KOPT-K1 (cell line): Measurements from ENCODE around the gene ARL11.
A peak's percentile ranks its signal among the peaks of the same experiment; 100 is the strongest.
"Not testable (repeated sequence)": the region's sequence is repeated elsewhere in the genome, so short reads cannot be mapped to it uniquely, and the experiment has no call there.

Source experiments
- H3K27ac ChIP-seq: fragments of 200-600 bp; sonication (generic); 2 replicates; pipeline ENCODE4 v1.5.1; 2016; ENCODE audit warnings: antibody characterized with exemption, mild to moderate bottlenecking, low read depth, low read length; ENCODE audit not compliant: poor library complexity, severe bottlenecking
- H3K36me3 ChIP-seq: fragments of 200-600 bp; sonication (generic); 2 replicates; pipeline ENCODE4 v1.5.1; 2017; ENCODE audit warnings: antibody characterized with exemption, mild to moderate bottlenecking, low read length, moderate library complexity; ENCODE audit not compliant: insufficient read depth
- H3K9me3 ChIP-seq: fragments of 200-600 bp; sonication (generic); 2 replicates; pipeline ENCODE4 v1.5.1; 2017; ENCODE audit warnings: antibody characterized with exemption, low read length, mild to moderate bottlenecking; ENCODE audit not compliant: insufficient read depth, poor library complexity, severe bottlenecking

ARL11 gene

GRCh38 chr13:49604570-49604969 is 23.7 kb upstream of the ARL11 start:
- Histone ChIP-seq H3K27ac (no peak overlapping the region), H3K36me3 (no peaks in the 10 kb centered on the region), H3K9me3 (no peaks in the 10 kb centered on the region)

GRCh38 chr13:49606747-49607648 is 21.3 kb upstream of the ARL11 start:
- no peaks in the 10 kb centered on the region for H3K36me3 ChIP-seq
- peaks cover 4% of the 10 kb centered on the region for H3K9me3 ChIP-seq
- peak overlapping the region; percentile 23 for H3K27ac ChIP-seq

GRCh38 chr13:49607761-49608160 is 20.5 kb upstream of the ARL11 start:
- H3K36me3 ChIP-seq = no peaks in the 10 kb centered on the region
- H3K27ac ChIP-seq = no peak overlapping the region
- peaks cover 8% of the 10 kb centered on the region for H3K9me3 ChIP-seq

GRCh38 chr13:49608651-49609331 is 19.5 kb upstream of the ARL11 start:
- Histone ChIP-seq H3K27ac (no peak overlapping the region), H3K9me3 (peaks cover 8% of the 10 kb centered on the region), H3K36me3 (no peaks in the 10 kb centered on the region)

GRCh38 chr13:49610176-49610575 is 18.1 kb upstream of the ARL11 start:
- Histone ChIP-seq H3K36me3 (no peaks in the 10 kb centered on the region), H3K9me3 (peaks cover 8% of the 10 kb centered on the region), H3K27ac (no peak overlapping the region)

GRCh38 chr13:49612042-49612441 is 16.3 kb upstream of the ARL11 start:
- H3K36me3 ChIP-seq, H3K9me3 ChIP-seq, H3K27ac ChIP-seq: not testable (repeated sequence)

- Histone ChIP-seq H3K36me3 (no peaks in the 10 kb centered on the region), H3K9me3 (peaks cover 8% of the 10 kb centered on the region), H3K27ac (no peak overlapping the region)
These were observed 12.3 kb upstream of the ARL11 start for GRCh38 chr13:49615836-49616675.

GRCh38 chr13:49616676-49617065 is 11.6 kb upstream of the ARL11 start:
- H3K9me3 ChIP-seq = peaks cover 8% of the 10 kb centered on the region
- H3K36me3 ChIP-seq = no peaks in the 10 kb centered on the region
- no peak overlapping the region for H3K27ac ChIP-seq

GRCh38 chr13:49620170-49620621 is 8.1 kb upstream of the ARL11 start:
- peak overlapping the region; percentile 76 for H3K27ac ChIP-seq
- no peaks in the 10 kb centered on the region for H3K36me3 ChIP-seq
- H3K9me3 ChIP-seq = no peaks in the 10 kb centered on the region

- Histone ChIP-seq H3K36me3 (no peaks in the 10 kb centered on the region), H3K27ac (no peak overlapping the region), H3K9me3 (no peaks in the 10 kb centered on the region)
These were observed 5.9 kb upstream of the ARL11 start for GRCh38 chr13:49622174-49622946.

GRCh38 chr13:49624229-49624628 is 4.1 kb upstream of the ARL11 start:
- H3K27ac ChIP-seq = no peak overlapping the region
- no peaks in the 10 kb centered on the region for H3K36me3 ChIP-seq
- no peaks in the 10 kb centered on the region for H3K9me3 ChIP-seq

GRCh38 chr13:49625392-49626079 is 2.8 kb upstream of the ARL11 start:
- no peaks in the 10 kb centered on the region for H3K9me3 ChIP-seq
- H3K36me3 ChIP-seq = peaks cover 9% of the 10 kb centered on the region; the same call in 1 of the 2 replicates
- no peak overlapping the region for H3K27ac ChIP-seq

- H3K36me3 ChIP-seq = peaks cover 15% of the 10 kb centered on the region
- H3K9me3 ChIP-seq = no peaks in the 10 kb centered on the region
- peak overlapping the region; percentile 76 for H3K27ac ChIP-seq
These were observed 1.1 kb downstream of the ARL11 start for GRCh38 chr13:49629196-49629938.
